Psoas muscle (tissue), 8 donors: ENCODE results near the gene TMEM240. TPM values are rescaled to one million over a fixed set of nuclear protein-coding genes. Genes with fewer than 3 reads are reported as not detected.

Experiments
- ATAC-seq, 4 donors: fragments of 200-7000 bp; cut with Tn5 transposase; one replicate each; pipeline ENCODE4 v1.9.1; 2020; ENCODE audit warnings: moderate library complexity in 3 of 4, mild to moderate bottlenecking in 2 of 4
- DNase-seq, 2 donors: peaks; one replicate each; pipeline ENCODE4 v3.0.0-alpha.2; 2020
- H3K27ac ChIP-seq: fragments of 200-600 bp; one replicate; pipeline ENCODE4 v1.8.0; 2022
- H3K27me3 ChIP-seq, 3 donors: fragments of 200-600 bp in 1 of 3; one replicate each; pipeline versions ENCODE4 v1.6.1 to v1.8.0; 2013 to 2022; ENCODE audit warnings: low read length in 2 of 3, mild to moderate bottlenecking in 2 of 3, moderate library complexity in 1 of 3; ENCODE audit not compliant: insufficient read depth in 3 of 3
- H3K36me3 ChIP-seq, 2 donors: fragments of 200-600 bp in 1 of 2; one replicate each; pipeline versions ENCODE4 v1.6.1 to v1.8.0; 2013 to 2022; ENCODE audit warnings: low read depth in 1 of 2, mild to moderate bottlenecking in 1 of 2, moderate library complexity in 1 of 2; ENCODE audit not compliant: insufficient read depth in 1 of 2
- H3K4me1 ChIP-seq: fragments of 200-600 bp; one replicate; pipeline ENCODE4 v1.8.0; 2022
- H3K4me3 ChIP-seq: fragments of 200-600 bp; one replicate; pipeline ENCODE4 v1.8.0; 2022; ENCODE audit warnings: mild to moderate bottlenecking
- H3K9me3 ChIP-seq: fragments of 200-600 bp; one replicate; pipeline ENCODE4 v1.8.0; 2022
- WGBS, 3 donors: extraction: QIAGEN DNeasy Blood & Tissue Kit; methylation state at CpG; one replicate each; pipeline versions ENCODE4 v1.1.6 to v1.1.7; 2013; 5-methylcytosine and 5-hydroxymethylcytosine counted together
- intact Hi-C, 2 donors: fragments of 100-400 bp; cut with DNase I; formaldehyde crosslinking; loops; one replicate each; pipeline versions ENCODE4 v1.11.0 to v1.14.2; 2022
- polyA plus RNA-seq, 3 donors: library from polyadenylated mRNA; stranded (reverse); fragments of 200-250 nt; gene quantifications; one replicate each; pipeline ENCODE4 v1.2.3, GENCODE V29; 2013
- total RNA-seq, 4 donors: library from RNA; stranded (reverse); fragmentation: NEBNext Ultra II Directional in 2 of 4; extraction: Animal tissue kit (Norgen Biotek cat#: 25700) in 2 of 4; gene quantifications; one replicate each; pipeline versions ENCODE4 v1.2.1 to v1.2.4, GENCODE V29; 2021 to 2023
- TF ChIP-seq, protein P1 (sequence below): fragments of 200-600 bp; IDR thresholded peaks from one replicate; pipeline ENCODE4 v1.8.0; 2022; ENCODE audit warnings: antibody characterized with exemption
- donor health status: healthy with polysubstance abuse.
- donor health status: DM: no; HTN: no; CAD: no; lungs with moderate emphysema.
- donor health status: Bipolar disorder and iron deficiency.
- donor health status: healthy.
- donor health status: DM: yes; HTN: yes; CAD: no.
- donor health status: DM: no; HTN: no; CAD: no.
- donor health status: DM: no; HTN: no; CAD: no.
- donor health status: DM: yes; HTN: yes; CAD: no.

The TMEM240 gene
- total and polyA plus RNA-seq, 7 donors: 0.55 to 1.8 (median 1.2) TPM

DNA sequence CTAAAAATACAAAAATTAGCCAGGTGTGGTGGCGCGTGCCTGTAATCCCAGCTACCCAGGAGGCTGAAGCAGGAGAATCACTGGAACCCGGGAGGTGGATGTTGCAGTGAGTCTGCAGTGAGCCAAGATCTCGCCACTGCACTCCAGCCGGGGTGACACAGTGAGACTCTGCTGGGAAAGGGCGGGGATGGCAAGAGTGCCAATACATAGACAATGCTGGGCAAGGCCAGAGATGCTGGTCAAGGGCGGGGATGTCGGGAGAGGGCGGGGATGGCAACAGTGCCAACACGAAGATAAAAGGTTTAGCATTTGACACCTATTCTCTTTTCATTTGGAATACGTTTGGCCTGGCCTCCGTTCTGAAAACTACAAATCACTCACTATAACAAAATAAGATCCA lies 23.3 kb upstream of the TMEM240 start:
- TF ChIP-seq, protein P1, sequence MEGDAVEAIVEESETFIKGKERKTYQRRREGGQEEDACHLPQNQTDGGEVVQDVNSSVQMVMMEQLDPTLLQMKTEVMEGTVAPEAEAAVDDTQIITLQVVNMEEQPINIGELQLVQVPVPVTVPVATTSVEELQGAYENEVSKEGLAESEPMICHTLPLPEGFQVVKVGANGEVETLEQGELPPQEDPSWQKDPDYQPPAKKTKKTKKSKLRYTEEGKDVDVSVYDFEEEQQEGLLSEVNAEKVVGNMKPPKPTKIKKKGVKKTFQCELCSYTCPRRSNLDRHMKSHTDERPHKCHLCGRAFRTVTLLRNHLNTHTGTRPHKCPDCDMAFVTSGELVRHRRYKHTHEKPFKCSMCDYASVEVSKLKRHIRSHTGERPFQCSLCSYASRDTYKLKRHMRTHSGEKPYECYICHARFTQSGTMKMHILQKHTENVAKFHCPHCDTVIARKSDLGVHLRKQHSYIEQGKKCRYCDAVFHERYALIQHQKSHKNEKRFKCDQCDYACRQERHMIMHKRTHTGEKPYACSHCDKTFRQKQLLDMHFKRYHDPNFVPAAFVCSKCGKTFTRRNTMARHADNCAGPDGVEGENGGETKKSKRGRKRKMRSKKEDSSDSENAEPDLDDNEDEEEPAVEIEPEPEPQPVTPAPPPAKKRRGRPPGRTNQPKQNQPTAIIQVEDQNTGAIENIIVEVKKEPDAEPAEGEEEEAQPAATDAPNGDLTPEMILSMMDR: no peak
- DNase-seq (no peak), ATAC-seq (no peak)
- peaks cover 8 to 61% of the 10 kb centered on the region in 2 donors for H3K36me3 ChIP-seq
- intact Hi-C loops: loop anchor here in 1 of 2 donors (5.0 kb wide), 1 partner anchor 46 kb away; no protein-coding TSS in a partner anchor
- no peaks in the 10 kb centered on the region for H3K27me3 ChIP-seq
- WGBS, 3 donors: 88 to 91% (median 90%) methylated on average over 12 of the region's 12 CpGs
- peaks cover 30% of the 10 kb centered on the region for H3K4me1 ChIP-seq
- H3K9me3 ChIP-seq: no peaks in the 10 kb centered on the region
- H3K4me3 ChIP-seq: no peak overlapping the region
- no peak overlapping the region for H3K27ac ChIP-seq

DNA sequence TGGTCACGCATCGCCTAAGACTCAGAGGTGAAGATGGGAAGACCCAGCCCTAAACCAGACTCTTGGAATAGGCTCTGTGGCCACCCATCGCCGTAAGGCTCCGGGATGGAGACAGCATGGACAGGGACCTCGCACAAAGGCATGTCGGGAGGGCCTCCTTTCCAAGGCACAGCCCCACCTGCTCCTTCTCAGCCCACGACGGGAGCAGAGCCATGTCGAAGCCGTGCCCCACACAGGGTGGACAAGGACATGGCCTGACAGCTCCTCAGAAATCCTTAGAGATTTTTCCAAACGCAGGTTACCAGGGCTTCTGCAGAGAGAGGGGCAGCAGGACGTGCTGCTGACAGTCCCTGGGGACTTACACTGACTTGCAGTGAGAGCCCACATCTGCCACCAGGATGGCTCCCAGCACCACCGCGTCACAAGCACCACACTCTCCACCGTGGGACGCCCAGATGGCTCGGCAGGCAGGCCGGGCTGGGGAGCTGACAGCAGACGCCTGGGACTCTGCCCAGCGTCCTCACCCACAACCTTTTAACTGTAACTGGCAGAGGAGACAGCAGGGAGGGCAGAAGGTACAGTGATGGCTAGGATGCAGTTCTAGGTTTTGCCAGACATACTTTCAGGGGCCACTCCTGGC lies 22.3 kb upstream of the TMEM240 start:
- Histone ChIP-seq H3K4me3 (no peak overlapping the region), H3K27ac (no peak overlapping the region), H3K4me1 (peaks cover 21% of the 10 kb centered on the region), H3K27me3 (no peaks in the 10 kb centered on the region), H3K36me3 (peaks cover 8 to 61% of the 10 kb centered on the region in 2 donors), H3K9me3 (no peaks in the 10 kb centered on the region)
- intact Hi-C loops: loop anchor here in 1 of 2 donors (5.0 kb wide), 1 partner anchor 45 kb away; no protein-coding TSS in a partner anchor
- WGBS, 3 donors: 81 to 84% (median 84%) methylated on average over 21 of the region's 21 CpGs
- no peak for ATAC-seq
- DNase-seq: no peak
- TF ChIP-seq, protein P1: no peak

DNA sequence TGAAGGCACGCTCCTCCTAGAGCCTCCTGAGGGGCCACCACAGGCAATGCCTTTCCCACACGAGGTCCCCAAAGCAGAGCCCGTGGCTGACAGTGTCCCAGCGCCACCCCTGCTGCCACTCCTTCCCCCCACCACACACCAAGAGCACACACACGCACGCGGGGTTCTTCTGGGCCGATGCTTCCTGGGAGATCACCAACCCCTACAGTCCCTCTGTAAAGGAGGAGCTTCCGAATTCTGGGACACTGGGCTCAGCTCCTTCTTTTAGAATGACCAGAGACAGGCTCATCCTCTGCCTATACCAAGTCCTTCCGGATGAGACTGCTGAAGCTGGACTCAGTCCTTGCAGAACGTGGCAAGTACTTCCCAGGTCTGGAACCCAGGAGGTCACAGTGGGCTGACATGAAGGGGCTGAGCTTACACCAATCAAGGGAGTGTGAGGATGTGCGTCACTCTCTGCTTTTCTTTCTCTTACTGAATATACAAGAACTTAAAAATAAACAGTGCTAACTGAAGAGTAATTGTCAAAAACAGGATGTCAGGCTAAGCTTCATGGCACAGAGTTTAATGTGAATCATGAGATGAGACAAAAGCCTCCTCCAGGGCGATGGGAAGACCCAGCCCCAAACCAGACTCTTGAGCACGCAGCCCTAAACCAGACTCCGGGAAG lies 21.5 kb upstream of the TMEM240 start:
- intact Hi-C loops: loop anchor here in 1 of 2 donors (5.0 kb wide), 1 partner anchor 45 kb away; no protein-coding TSS in a partner anchor
- no peak overlapping the region for H3K27ac ChIP-seq
- DNase-seq (no peak), ATAC-seq (no peak)
- WGBS, 3 donors: 85 to 94% (median 90%) methylated on average over 15 of the region's 15 CpGs
- TF ChIP-seq, protein P1: no peak
- H3K27me3 ChIP-seq: no peaks in the 10 kb centered on the region
- H3K36me3 ChIP-seq: peaks cover 8 to 61% of the 10 kb centered on the region in 2 donors
- H3K9me3 ChIP-seq: no peaks in the 10 kb centered on the region
- H3K4me1 ChIP-seq: peaks cover 13% of the 10 kb centered on the region
- no peak overlapping the region for H3K4me3 ChIP-seq

DNA sequence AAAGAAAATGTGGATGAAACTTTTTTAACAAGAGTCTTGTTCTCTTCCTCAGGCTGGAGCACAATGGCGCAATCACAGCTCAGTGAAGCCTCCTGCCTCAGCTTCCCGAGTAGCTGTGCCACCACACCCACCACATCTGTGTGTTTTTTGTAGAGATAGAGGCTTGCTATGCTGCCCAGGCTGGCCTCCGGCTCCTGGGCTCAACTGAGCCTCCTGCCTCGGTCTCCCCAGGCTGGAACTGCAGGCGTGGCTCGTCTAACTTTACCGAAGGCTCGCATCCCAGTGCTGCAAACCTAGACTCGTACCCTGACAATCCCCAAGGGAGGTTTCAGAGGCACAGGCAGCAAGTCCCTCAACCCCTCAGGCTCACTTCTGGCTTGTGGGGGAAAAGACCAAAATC lies 19.8 kb upstream of the TMEM240 start:
- Histone ChIP-seq H3K9me3 (no peaks in the 10 kb centered on the region), H3K36me3 (peaks cover 3 to 52% of the 10 kb centered on the region in 2 donors), H3K27me3 (no peaks in the 10 kb centered on the region), H3K27ac (no peak overlapping the region), H3K4me3 (no peak overlapping the region), H3K4me1 (peaks cover 6% of the 10 kb centered on the region)
- TF ChIP-seq, protein P1: no peak
- WGBS, 3 donors: 85 to 89% (median 87%) methylated on average over 9 of the region's 9 CpGs
- ATAC-seq: no peak
- intact Hi-C loops: loop anchor here in 1 of 2 donors (5.0 kb wide), 1 partner anchor 43 kb away; no protein-coding TSS in a partner anchor
- no peak for DNase-seq
